Measurements from ENCODE around the gene KRT9. TPM values are rescaled to one million over a fixed set of nuclear protein-coding genes. Genes with fewer than 3 reads are reported as not detected.
"Not testable (repeated sequence)": the region's sequence is repeated elsewhere in the genome, so short reads cannot be mapped to it uniquely, and the experiment has no call there.

The KRT9 gene
- total RNA-seq, 2 donors from 2014 or later: not detected

DNA sequence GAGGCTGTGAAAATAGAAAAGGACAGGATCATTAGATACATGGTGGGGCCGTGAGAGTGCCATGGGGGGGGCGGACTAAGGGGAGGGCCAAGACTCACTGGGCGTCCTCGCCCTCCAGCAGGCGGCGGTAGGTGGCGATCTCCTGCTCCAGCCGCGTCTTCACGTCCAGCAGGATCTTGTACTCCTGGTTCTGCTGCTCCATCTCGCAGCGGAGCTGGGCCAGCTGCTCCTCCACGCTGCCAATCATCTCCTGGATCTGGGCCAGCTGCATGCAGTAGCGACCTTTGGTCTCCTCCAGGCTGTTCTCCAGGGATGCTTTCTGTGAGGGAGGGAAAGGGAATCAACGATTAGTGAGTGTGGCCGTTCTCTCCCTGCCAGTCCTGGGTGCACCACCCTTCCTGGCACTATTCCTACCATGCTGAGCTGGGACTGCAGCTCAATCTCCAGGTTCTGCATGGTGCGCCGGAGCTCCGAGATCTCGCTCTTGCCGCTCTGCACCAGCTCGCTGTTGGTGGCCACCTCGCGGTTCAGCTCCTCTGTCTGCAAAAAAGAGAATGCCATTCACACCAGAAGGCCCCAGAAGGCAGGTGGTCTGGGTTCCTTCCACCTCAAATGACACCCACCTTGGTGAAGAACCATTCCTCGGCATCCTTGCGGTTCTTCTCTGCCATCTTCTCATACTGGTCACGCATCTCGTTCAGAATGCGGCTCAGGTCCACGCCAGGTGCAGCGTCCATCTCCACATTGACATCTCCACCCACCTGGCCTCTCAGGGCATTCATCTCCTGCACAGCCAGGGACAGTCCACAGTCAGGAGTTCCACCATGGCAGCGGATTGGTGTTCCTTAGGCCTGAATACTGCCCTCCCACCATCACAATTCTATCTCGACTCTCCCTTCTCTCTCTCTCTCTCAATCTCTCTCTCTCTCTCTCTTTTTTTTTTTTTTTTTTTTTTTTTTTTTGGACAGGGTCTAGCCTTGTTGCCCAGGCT is 11.6 kb upstream of the KRT9 start:
- Histone ChIP-seq H3K4me3 (no peak overlapping the region), H3K36me3 (replicated peaks in 1 of 2; ENCODE audit: insufficient read depth in 1 of 2, low read depth in 2 of 2) (no peaks in the 10 kb centered on the region), H3K4me1 (peaks cover 5% of the 10 kb centered on the region), H3K9me3 (no peaks in the 10 kb centered on the region), H3K27me3 (no peaks in the 10 kb centered on the region), H3K27ac (no peak overlapping the region)
- DNase-seq (peak; percentile 31 to 59 (median 49)), ATAC-seq (no peak)
- intact Hi-C loops (cut with DNase I): no loop called here
- WGBS, 2 donors: 58 to 66% methylated on average over 31 to 32 of the region's 33 CpGs
- TF ChIP-seq, protein P1, sequence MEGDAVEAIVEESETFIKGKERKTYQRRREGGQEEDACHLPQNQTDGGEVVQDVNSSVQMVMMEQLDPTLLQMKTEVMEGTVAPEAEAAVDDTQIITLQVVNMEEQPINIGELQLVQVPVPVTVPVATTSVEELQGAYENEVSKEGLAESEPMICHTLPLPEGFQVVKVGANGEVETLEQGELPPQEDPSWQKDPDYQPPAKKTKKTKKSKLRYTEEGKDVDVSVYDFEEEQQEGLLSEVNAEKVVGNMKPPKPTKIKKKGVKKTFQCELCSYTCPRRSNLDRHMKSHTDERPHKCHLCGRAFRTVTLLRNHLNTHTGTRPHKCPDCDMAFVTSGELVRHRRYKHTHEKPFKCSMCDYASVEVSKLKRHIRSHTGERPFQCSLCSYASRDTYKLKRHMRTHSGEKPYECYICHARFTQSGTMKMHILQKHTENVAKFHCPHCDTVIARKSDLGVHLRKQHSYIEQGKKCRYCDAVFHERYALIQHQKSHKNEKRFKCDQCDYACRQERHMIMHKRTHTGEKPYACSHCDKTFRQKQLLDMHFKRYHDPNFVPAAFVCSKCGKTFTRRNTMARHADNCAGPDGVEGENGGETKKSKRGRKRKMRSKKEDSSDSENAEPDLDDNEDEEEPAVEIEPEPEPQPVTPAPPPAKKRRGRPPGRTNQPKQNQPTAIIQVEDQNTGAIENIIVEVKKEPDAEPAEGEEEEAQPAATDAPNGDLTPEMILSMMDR (IDR thresholded peaks at IDR 0.05): peak in 1 of 7 experiments; percentile 18
- TF ChIP-seq POLR2A (IDR thresholded peaks at IDR 0.05): no peak

DNA sequence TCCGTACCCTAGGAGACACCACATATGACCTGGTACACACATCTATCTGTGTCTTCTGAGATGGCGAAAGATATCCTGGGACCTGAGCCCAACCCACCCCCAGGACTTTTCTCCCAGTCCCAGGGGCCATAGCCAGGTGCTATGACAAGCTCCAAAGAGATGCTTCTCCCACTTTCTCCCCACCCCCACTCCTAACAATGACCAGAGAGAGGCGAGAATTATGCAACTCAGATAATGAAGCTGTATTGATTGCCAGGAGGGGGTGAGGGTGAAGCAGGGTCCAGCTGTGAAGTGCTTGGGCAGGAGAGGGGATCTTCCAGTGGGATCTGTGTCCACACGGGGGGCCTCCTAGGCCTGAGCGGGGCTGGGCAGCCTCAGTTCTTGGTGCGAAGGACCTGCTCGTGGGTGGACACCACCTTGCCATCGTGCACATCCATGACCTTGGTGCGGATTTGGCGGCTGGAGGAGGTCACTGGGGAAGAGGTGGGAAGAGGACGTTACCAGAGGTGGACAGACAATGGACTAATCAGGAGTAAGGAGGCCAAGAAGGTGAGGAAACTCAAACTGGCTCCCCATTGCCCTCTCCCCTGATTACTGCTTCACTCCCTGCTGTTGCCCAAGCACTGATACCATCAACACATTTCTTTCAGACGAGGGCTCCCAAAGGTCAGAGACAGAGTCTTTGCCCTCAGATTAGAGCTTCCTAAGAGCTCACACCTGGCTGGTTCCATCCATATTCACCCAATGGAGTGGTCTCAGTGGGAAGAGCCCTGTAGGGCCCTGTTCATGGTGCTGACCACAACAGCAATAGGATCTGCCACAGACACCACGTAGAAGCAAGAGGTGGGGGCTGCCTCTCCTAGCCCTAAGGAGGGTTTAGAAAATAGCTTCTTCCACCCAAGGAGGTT is 10.5 kb upstream of the KRT9 start:
- DNase-seq; H3K36me3 ChIP-seq (replicated peaks in 1 of 2; ENCODE audit: insufficient read depth in 1 of 2, low read depth in 2 of 2); H3K9me3 ChIP-seq; H3K4me3 ChIP-seq; H3K27me3 ChIP-seq; H3K4me1 ChIP-seq; intact Hi-C loops (cut with DNase I); ATAC-seq; H3K27ac ChIP-seq: not testable (repeated sequence)
- WGBS, 2 donors: 65 to 77% methylated on average over 12 to 13 of the region's 13 CpGs

DNA sequence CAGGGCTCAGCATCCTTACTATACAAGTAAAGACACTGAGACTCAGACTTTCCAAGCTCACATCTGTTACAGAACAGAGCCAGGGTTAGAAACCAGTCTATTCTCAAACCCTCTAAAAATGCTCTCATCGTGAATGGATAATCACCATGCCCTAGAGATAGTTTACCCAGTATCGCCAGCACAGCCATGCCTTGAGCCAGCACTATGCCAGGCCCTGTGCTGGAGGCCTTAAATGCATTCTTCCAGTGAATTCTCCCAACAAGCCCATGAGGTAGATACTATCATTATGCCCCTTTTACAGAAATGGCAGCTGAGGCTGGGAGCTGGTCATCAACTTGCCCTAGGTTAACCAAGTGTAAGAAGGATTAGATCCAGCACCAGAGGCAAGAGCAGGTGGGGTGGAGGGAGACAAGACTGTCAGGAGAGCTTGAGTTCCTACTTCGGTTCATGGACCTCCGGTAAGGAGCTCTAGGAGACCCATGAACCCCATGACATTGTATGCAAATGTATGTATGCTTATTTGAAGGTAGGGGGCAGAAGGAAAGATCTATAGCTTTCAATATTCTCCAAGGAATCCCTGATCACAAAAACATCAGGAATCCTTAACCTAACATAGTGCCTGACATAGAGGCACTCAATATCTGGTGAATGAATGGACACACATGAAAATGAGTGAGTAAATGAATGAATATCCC is 9.7 kb upstream of the KRT9 start:
- no peaks in the 10 kb centered on the region for H3K27me3 ChIP-seq
- DNase-seq: no peak
- WGBS, 2 donors: 83 to 95% methylated on average over 4 of the region's 4 CpGs
- no peaks in the 10 kb centered on the region for H3K9me3 ChIP-seq
- H3K4me1 ChIP-seq: peaks cover 5% of the 10 kb centered on the region
- intact Hi-C loops (cut with DNase I): no loop called here
- H3K27ac ChIP-seq: no peak overlapping the region
- H3K36me3 ChIP-seq (replicated peaks in 1 of 2; ENCODE audit: insufficient read depth in 1 of 2, low read depth in 2 of 2): no peaks in the 10 kb centered on the region
- ATAC-seq: no peak
- no peak for TF ChIP-seq POLR2A (IDR thresholded peaks at IDR 0.05)
- TF ChIP-seq, protein P1 (IDR thresholded peaks at IDR 0.05): no peak
- no peak overlapping the region for H3K4me3 ChIP-seq

DNA sequence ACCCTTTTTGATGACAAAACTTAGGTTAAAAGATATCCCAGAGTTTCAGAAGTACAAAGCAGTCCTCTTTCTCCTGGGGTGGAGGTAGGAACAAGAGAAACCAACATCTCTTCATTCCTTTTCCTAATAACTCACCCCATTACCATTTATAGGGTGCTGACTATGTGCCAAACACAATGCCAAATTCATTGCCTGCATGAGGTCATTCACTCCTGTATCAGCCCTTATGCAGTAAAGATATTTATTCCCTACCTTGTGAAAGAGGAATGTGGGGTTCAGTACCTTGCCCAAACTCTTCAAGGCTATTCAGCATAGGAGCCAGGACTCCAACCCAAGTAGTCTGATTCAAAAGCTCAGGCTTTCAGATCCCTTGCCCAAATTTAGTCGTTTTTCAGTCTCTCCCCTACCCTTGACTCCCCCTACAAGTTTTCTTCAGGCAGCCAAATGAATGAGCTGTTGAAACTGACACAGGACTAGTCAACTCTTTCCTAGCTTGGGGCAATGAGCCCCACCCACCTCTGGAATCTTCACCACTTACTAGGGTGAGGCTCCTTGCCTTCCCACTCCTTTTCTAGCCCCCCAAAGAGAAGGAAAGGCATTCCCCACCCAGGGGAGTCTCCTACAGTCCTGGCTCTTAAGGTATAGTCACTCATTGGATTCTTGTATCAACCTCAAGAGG is 9.0 kb upstream of the KRT9 start:
- H3K4me1 ChIP-seq: peaks cover 5% of the 10 kb centered on the region
- DNase-seq (no peak), ATAC-seq (no peak)
- intact Hi-C loops (cut with DNase I): no loop called here
- no peak overlapping the region for H3K27ac ChIP-seq
- no peaks in the 10 kb centered on the region for H3K9me3 ChIP-seq
- TF ChIP-seq, protein P1 (IDR thresholded peaks at IDR 0.05): no peak
- TF ChIP-seq POLR2A (IDR thresholded peaks at IDR 0.05): no peak
- no peaks in the 10 kb centered on the region for H3K27me3 ChIP-seq
- no peak overlapping the region for H3K4me3 ChIP-seq
- WGBS, 2 donors: 16 to 27% methylated on average over 1 of the region's 1 CpG
- H3K36me3 ChIP-seq (replicated peaks in 1 of 2; ENCODE audit: insufficient read depth in 1 of 2, low read depth in 2 of 2): no peaks in the 10 kb centered on the region
